ENCODE measurements around the gene ALDH9A1.

- TF ChIP-seq CTCF (conservative IDR thresholded peaks at IDR 0.05 in 1 of 2, IDR thresholded peaks at IDR 0.05 in 1 of 2; ENCODE audit: extremely low read depth in 1 of 2, insufficient read depth in 1 of 2, low read depth in 1 of 2, low read length in 2 of 2) = no peak
- no peak for TF ChIP-seq EZH2 (IDR thresholded peaks at IDR 0.05; ENCODE audit: borderline replicate concordance, low read length)
These were observed 38.8 kb downstream of the ALDH9A1 start for GRCh38 chr1:165659581-165659895.
